Vagina (tissue), 2 donors: Measurements from ENCODE around the gene CRB1.

ENCODE experiments used
- POLR2A ChIP-seq, 2 donors: fragments of 450-650 bp; IDR thresholded peaks; one replicate each; pipeline ENCODE4 v1.6.1; 2017; ENCODE audit warnings: antibody characterized with exemption in 2 of 2, mild to moderate bottlenecking in 2 of 2, moderate library complexity in 2 of 2
- POLR2AphosphoS5 ChIP-seq, 2 donors: sonication (generic); formaldehyde crosslinking; IDR thresholded peaks; one replicate each; pipeline ENCODE4 v1.9.0; 2017; ENCODE audit warnings: antibody characterized with exemption in 2 of 2, mild to moderate bottlenecking in 2 of 2, low read depth in 1 of 2; ENCODE audit not compliant: insufficient read depth in 1 of 2
- TF ChIP-seq, protein P1 (sequence below), 3 experiments: fragments of 450-650 bp in 2 of 3; fragments of 200-600 bp in 1 of 3; sonication (generic) in 1 of 3; IDR thresholded peaks; one replicate each; pipeline ENCODE4 v1.5.1; 2017 to 2019; ENCODE audit warnings: antibody characterized with exemption in 3 of 3, mild to moderate bottlenecking in 2 of 3, moderate library complexity in 2 of 3

DNA sequence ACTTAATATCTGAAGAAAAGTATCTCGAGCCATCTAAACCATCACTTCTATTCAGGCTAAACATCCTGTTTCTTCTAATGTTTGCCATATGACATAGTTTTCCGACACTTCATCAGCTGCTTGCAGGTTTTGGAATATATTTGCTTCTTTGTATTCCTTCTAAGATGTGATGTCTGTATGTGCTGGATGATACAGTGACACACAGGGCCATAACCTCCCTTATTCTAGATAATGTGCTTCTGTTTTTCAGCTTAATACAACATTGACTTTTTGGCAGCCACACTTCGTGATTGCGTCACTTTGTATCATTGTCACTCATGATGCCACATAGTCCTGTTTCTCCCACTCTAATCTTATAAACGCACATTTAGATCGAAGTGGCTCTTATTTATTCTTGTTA, 156.3 kb downstream of the CRB1 start:
- TF ChIP-seq, protein P1, sequence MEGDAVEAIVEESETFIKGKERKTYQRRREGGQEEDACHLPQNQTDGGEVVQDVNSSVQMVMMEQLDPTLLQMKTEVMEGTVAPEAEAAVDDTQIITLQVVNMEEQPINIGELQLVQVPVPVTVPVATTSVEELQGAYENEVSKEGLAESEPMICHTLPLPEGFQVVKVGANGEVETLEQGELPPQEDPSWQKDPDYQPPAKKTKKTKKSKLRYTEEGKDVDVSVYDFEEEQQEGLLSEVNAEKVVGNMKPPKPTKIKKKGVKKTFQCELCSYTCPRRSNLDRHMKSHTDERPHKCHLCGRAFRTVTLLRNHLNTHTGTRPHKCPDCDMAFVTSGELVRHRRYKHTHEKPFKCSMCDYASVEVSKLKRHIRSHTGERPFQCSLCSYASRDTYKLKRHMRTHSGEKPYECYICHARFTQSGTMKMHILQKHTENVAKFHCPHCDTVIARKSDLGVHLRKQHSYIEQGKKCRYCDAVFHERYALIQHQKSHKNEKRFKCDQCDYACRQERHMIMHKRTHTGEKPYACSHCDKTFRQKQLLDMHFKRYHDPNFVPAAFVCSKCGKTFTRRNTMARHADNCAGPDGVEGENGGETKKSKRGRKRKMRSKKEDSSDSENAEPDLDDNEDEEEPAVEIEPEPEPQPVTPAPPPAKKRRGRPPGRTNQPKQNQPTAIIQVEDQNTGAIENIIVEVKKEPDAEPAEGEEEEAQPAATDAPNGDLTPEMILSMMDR (IDR thresholded peaks at IDR 0.05) = no peak
- TF ChIP-seq POLR2A (IDR thresholded peaks at IDR 0.05) = no peak
- no peak for TF ChIP-seq POLR2AphosphoS5 (IDR thresholded peaks at IDR 0.05; ENCODE audit: insufficient read depth in 1 of 2, low read depth in 1 of 2)
